ENCODE measurements around the gene MVB12B.

Gene MVB12B

GRCh38 chr9:126517833-126518356 lies 191.3 kb downstream of the MVB12B start:
- no peaks in the 10 kb centered on the region for H3K36me3 ChIP-seq (replicated peaks)
- in situ Hi-C loops (cut with HindIII; ENCODE audit: low pct_ligation_motif_present, low sequenced_read_pairs), result no loop called here
- DNase-seq, result no peak
- H3K4me3 ChIP-seq (ENCODE audit: low read depth, low read length), result no peak overlapping the region
- H3K27me3 ChIP-seq (replicated peaks), result peaks cover 47% of the 10 kb centered on the region
- no peak overlapping the region for H3K27ac ChIP-seq
- no peak for TF ChIP-seq CTCF (IDR thresholded peaks at IDR 0.05; ENCODE audit: low read depth, low read length, missing control alignments)

- TF ChIP-seq CTCF (IDR thresholded peaks at IDR 0.05; ENCODE audit: low read depth, low read length, missing control alignments), result no peak
- Histone ChIP-seq H3K27me3 (replicated peaks) (peaks cover 48% of the 10 kb centered on the region), H3K27ac (no peak overlapping the region), H3K36me3 (replicated peaks) (no peaks in the 10 kb centered on the region), H3K4me3 (ENCODE audit: low read depth, low read length) (no peak overlapping the region)
- in situ Hi-C loops (cut with HindIII; ENCODE audit: low pct_ligation_motif_present, low sequenced_read_pairs), result no loop called here
- no peak for DNase-seq
These were observed 192.1 kb downstream of the MVB12B start for GRCh38 chr9:126518763-126519162.

- no peak for TF ChIP-seq CTCF (IDR thresholded peaks at IDR 0.05; ENCODE audit: low read depth, low read length, missing control alignments)
- H3K36me3 ChIP-seq (replicated peaks), result no peaks in the 10 kb centered on the region
- H3K27ac ChIP-seq, result no peak overlapping the region
- no peak for DNase-seq
- no peak overlapping the region for H3K4me3 ChIP-seq (ENCODE audit: low read depth, low read length)
- H3K27me3 ChIP-seq (replicated peaks), result peaks cover 46% of the 10 kb centered on the region
- in situ Hi-C loops (cut with HindIII; ENCODE audit: low pct_ligation_motif_present, low sequenced_read_pairs), result no loop called here
These were observed 193.2 kb downstream of the MVB12B start for GRCh38 chr9:126519660-126520420.

- H3K27ac ChIP-seq, result no peak overlapping the region
- H3K36me3 ChIP-seq (replicated peaks), result no peaks in the 10 kb centered on the region
- DNase-seq, result no peak
- peaks cover 45% of the 10 kb centered on the region for H3K27me3 ChIP-seq (replicated peaks)
- in situ Hi-C loops (cut with HindIII; ENCODE audit: low pct_ligation_motif_present, low sequenced_read_pairs), result no loop called here
- TF ChIP-seq CTCF (IDR thresholded peaks at IDR 0.05; ENCODE audit: low read depth, low read length, missing control alignments), result no peak
- no peak overlapping the region for H3K4me3 ChIP-seq (ENCODE audit: low read depth, low read length)
These were observed 193.8 kb downstream of the MVB12B start for GRCh38 chr9:126520453-126520852.

GRCh38 chr9:126521089-126521488 lies 194.5 kb downstream of the MVB12B start:
- Histone ChIP-seq H3K36me3 (replicated peaks) (no peaks in the 10 kb centered on the region), H3K27ac (no peak overlapping the region), H3K4me3 (ENCODE audit: low read depth, low read length) (no peak overlapping the region), H3K27me3 (replicated peaks) (peaks cover 46% of the 10 kb centered on the region)
- DNase-seq, result no peak
- in situ Hi-C loops (cut with HindIII; ENCODE audit: low pct_ligation_motif_present, low sequenced_read_pairs), result no loop called here
- no peak for TF ChIP-seq CTCF (IDR thresholded peaks at IDR 0.05; ENCODE audit: low read depth, low read length, missing control alignments)
